ENCODE data around the gene OR2V2.
"Not testable (repeated sequence)": the region's sequence is repeated elsewhere in the genome, so short reads cannot be mapped to it uniquely, and the experiment has no call there.

The OR2V2 gene

GRCh38 chr5:181169459-181170236, 22.3 kb downstream of the OR2V2 start:
- peak; percentile 58 for DNase-seq (ENCODE audit: low read depth)

- no peak for DNase-seq (ENCODE audit: low read depth)
Observed at GRCh38 chr5:181170237-181170825, 22.9 kb downstream of the OR2V2 start.

- DNase-seq (ENCODE audit: low read depth): no peak
Observed at GRCh38 chr5:181170996-181171395, 23.6 kb downstream of the OR2V2 start.

GRCh38 chr5:181171782-181172181, 24.4 kb downstream of the OR2V2 start:
- no peak for DNase-seq (ENCODE audit: low read depth)

GRCh38 chr5:181173027-181173419, 25.6 kb downstream of the OR2V2 start:
- DNase-seq (ENCODE audit: low read depth): no peak

- no peak for DNase-seq (ENCODE audit: low read depth)
Observed at GRCh38 chr5:181173420-181174342, 26.3 kb downstream of the OR2V2 start.

- no peak for DNase-seq (ENCODE audit: low read depth)
Observed at GRCh38 chr5:181176254-181176952, 29.0 kb downstream of the OR2V2 start.

GRCh38 chr5:181177559-181177958, 30.2 kb downstream of the OR2V2 start:
- not testable (repeated sequence) for DNase-seq (ENCODE audit: low read depth)

- no peak for DNase-seq (ENCODE audit: low read depth)
Observed at GRCh38 chr5:181181650-181182565, 34.5 kb downstream of the OR2V2 start.

- no peak for DNase-seq (ENCODE audit: low read depth)
Observed at GRCh38 chr5:181182651-181183050, 35.3 kb downstream of the OR2V2 start.

GRCh38 chr5:181184845-181185216, 37.4 kb downstream of the OR2V2 start:
- DNase-seq (ENCODE audit: low read depth): no peak

GRCh38 chr5:181185560-181185959, 38.2 kb downstream of the OR2V2 start:
- no peak for DNase-seq (ENCODE audit: low read depth)

GRCh38 chr5:181186022-181186421, 38.6 kb downstream of the OR2V2 start:
- no peak for DNase-seq (ENCODE audit: low read depth)

GRCh38 chr5:181186986-181187499, 39.7 kb downstream of the OR2V2 start:
- DNase-seq (ENCODE audit: low read depth): no peak

- no peak for DNase-seq (ENCODE audit: low read depth)
Observed at GRCh38 chr5:181187500-181188213, 40.3 kb downstream of the OR2V2 start.

GRCh38 chr5:181188700-181189362, 41.4 kb downstream of the OR2V2 start:
- DNase-seq (ENCODE audit: low read depth): peak; percentile 75

- DNase-seq (ENCODE audit: low read depth): no peak
Observed at GRCh38 chr5:181189363-181189961, 42.1 kb downstream of the OR2V2 start.

GRCh38 chr5:181189962-181190710, 42.8 kb downstream of the OR2V2 start:
- no peak for DNase-seq (ENCODE audit: low read depth)

Data from stimulated activated CD8-positive, alpha-beta memory T cell treated with anti-CD3 and anti-CD28 coated beads, Interleukin-15, amount 100 ng/mL, for 1 hour (primary cell).